Sigmoid colon (tissue), 4 donors: Measurements from ENCODE around the gene FZR1.

Experiments used
- POLR2A ChIP-seq, 2 donors: fragments of 450-650 bp; IDR thresholded peaks; one replicate each; pipeline ENCODE4 v1.6.1; 2016; ENCODE audit warnings: antibody characterized with exemption in 2 of 2, mild to moderate bottlenecking in 2 of 2, moderate library complexity in 2 of 2
- POLR2AphosphoS5 ChIP-seq, 4 donors: sonication (generic); formaldehyde crosslinking; IDR thresholded peaks; one replicate each; pipeline ENCODE4 v1.6.1; 2017; ENCODE audit warnings: antibody characterized with exemption in 4 of 4
- TF ChIP-seq, protein P1 (sequence below), 4 experiments: fragments of 450-650 bp in 3 of 4; fragments of 200-600 bp in 1 of 4; IDR thresholded peaks; one replicate each; pipeline ENCODE4 v1.5.1; 2016 to 2019; ENCODE audit warnings: antibody characterized with exemption in 4 of 4, mild to moderate bottlenecking in 3 of 4, moderate library complexity in 2 of 4

DNA sequence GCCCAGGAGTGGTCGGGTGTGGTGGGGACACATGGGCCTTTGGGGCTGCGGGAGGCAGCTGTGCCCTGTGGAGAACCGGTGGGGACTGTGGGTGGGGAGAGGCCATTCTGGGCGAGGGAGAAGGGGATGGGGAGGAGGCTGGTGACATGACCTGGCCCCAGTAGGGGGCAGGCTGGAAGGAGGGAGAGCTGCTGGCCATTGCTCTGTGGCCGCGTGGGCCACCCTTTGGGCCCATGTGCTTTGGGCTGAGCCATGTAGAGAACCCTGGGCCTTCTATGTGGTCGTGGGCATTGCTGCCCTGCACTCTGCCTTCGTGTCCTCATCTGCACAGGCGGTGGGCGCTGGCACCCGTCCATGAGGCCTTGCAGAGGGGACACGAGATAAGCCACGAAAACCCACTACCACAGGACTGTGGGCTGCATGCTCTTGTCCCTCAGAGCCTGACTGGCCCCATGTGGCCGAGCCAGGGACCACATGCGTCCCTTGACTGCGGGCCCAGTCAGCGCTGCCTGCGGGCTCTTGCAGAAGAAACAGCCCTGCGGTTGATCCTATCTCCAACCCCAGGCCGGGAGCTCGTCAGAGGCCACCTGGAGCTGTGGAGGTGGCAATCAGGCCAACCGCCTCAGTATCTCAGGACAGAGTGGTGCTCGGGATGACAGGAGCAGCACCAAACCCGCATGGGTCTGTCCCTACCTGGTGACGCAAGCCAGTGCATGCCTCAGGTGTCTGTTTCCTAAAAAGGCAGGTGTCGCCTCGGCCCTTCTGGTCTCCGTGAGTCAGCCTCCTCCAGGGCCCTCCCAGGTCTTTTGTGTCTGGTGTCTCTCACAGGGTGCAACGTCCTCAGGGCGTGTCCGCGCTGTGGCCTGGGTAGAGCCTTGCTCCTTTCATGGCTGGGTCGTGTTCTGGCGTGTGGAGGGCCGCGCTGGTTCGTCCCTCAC is 14.3 kb downstream of the FZR1 start:
- no peak for TF ChIP-seq POLR2A (IDR thresholded peaks at IDR 0.05)
- TF ChIP-seq, protein P1, sequence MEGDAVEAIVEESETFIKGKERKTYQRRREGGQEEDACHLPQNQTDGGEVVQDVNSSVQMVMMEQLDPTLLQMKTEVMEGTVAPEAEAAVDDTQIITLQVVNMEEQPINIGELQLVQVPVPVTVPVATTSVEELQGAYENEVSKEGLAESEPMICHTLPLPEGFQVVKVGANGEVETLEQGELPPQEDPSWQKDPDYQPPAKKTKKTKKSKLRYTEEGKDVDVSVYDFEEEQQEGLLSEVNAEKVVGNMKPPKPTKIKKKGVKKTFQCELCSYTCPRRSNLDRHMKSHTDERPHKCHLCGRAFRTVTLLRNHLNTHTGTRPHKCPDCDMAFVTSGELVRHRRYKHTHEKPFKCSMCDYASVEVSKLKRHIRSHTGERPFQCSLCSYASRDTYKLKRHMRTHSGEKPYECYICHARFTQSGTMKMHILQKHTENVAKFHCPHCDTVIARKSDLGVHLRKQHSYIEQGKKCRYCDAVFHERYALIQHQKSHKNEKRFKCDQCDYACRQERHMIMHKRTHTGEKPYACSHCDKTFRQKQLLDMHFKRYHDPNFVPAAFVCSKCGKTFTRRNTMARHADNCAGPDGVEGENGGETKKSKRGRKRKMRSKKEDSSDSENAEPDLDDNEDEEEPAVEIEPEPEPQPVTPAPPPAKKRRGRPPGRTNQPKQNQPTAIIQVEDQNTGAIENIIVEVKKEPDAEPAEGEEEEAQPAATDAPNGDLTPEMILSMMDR (IDR thresholded peaks at IDR 0.05): no peak
- TF ChIP-seq POLR2AphosphoS5 (IDR thresholded peaks at IDR 0.05): no peak
